C4-2B (cell line): ENCODE data around the gene CD80.

Experiments used
- H3K27ac ChIP-seq: fragments of 450-650 bp; 2 replicates; pipeline ENCODE4 v1.5.1; 2017
- ZFX ChIP-seq: fragments of 450-650 bp; IDR thresholded peaks from 2 replicates; pipeline ENCODE4 v1.6.1; 2017
- TF ChIP-seq, protein P1 (sequence below): fragments of 450-650 bp; conservative IDR thresholded peaks from 2 replicates; pipeline ENCODE4 v1.5.1; 2017; ENCODE audit warnings: mild to moderate bottlenecking

The CD80 gene

DNA sequence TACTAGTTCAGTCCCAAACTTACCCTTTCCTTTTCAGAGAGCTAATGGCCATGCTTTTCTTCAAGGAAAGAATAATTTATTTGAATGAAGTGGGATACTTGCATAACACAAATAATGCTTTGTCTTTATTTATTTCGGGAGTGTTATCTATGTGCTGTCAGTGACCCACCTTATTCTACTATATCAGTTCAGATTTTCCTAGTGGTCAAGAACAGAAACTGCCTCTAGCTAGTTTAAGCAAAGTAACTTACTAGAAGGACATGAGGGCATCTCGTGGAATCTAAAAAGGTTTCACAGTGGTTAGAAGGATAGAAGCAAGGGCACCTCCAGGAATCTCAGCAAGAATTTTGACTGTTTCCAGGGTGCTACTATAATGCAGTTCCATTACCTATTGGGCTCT is 64.8 kb downstream of the CD80 start:
- H3K27ac ChIP-seq, result no peak overlapping the region
- TF ChIP-seq, protein P1, sequence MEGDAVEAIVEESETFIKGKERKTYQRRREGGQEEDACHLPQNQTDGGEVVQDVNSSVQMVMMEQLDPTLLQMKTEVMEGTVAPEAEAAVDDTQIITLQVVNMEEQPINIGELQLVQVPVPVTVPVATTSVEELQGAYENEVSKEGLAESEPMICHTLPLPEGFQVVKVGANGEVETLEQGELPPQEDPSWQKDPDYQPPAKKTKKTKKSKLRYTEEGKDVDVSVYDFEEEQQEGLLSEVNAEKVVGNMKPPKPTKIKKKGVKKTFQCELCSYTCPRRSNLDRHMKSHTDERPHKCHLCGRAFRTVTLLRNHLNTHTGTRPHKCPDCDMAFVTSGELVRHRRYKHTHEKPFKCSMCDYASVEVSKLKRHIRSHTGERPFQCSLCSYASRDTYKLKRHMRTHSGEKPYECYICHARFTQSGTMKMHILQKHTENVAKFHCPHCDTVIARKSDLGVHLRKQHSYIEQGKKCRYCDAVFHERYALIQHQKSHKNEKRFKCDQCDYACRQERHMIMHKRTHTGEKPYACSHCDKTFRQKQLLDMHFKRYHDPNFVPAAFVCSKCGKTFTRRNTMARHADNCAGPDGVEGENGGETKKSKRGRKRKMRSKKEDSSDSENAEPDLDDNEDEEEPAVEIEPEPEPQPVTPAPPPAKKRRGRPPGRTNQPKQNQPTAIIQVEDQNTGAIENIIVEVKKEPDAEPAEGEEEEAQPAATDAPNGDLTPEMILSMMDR, result peak; percentile 23; the same call in 1 of the 2 replicates
- no peak for TF ChIP-seq ZFX

DNA sequence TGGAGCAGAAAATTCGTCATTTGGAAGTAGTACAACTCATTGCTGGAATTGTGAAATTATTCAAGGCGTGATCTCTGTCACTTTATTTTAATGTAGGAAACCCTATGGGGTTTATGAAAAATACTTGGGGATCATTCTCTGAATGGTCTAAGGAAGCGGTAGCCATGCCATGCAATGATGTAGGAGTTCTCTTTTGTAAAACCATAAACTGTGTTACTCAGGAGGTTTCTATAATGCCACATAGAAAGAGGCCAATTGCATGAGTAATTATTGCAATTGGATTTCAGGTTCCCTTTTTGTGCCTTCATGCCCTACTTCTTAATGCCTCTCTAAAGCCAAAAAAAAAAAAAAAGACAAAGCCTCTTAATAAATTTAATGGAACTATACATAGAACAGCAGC is 66.6 kb downstream of the CD80 start:
- H3K27ac ChIP-seq, result no peak overlapping the region
- TF ChIP-seq, protein P1, result no peak
- no peak for TF ChIP-seq ZFX

GRCh38 chr3:119492128-119492527 is 67.3 kb downstream of the CD80 start:
- H3K27ac ChIP-seq, result no peak overlapping the region
- TF ChIP-seq, protein P1, result no peak
- no peak for TF ChIP-seq ZFX

- no peak overlapping the region for H3K27ac ChIP-seq
- no peak for TF ChIP-seq ZFX
- TF ChIP-seq, protein P1, result no peak; the same call in 1 of the 2 replicates
Observed at GRCh38 chr3:119490153-119490552, 69.3 kb downstream of the CD80 start.

GRCh38 chr3:119485563-119485962 is 73.9 kb downstream of the CD80 start:
- no peak overlapping the region for H3K27ac ChIP-seq
- TF ChIP-seq, protein P1, result no peak
- TF ChIP-seq ZFX, result no peak

GRCh38 chr3:119483101-119483500 is 76.3 kb downstream of the CD80 start:
- TF ChIP-seq, protein P1, result no peak
- TF ChIP-seq ZFX, result no peak
- H3K27ac ChIP-seq, result no peak overlapping the region

GRCh38 chr3:119481079-119481478 is 78.3 kb downstream of the CD80 start:
- TF ChIP-seq, protein P1, result no peak
- TF ChIP-seq ZFX, result no peak
- no peak overlapping the region for H3K27ac ChIP-seq
